Upper lobe of left lung (tissue), 4 donors: Measurements from ENCODE around the gene RBBP5.

Source experiments
- POLR2A ChIP-seq, 4 donors: fragments of 450-650 bp; IDR thresholded peaks; one replicate each; pipeline ENCODE4 v1.5.1; 2016 to 2017; ENCODE audit warnings: antibody characterized with exemption in 4 of 4, mild to moderate bottlenecking in 2 of 4
- TF ChIP-seq, protein P1 (sequence below), 6 experiments: fragments of 450-650 bp in 4 of 6; fragments of 200-600 bp in 2 of 6; sonication (generic) in 2 of 6; IDR thresholded peaks; one replicate each; pipeline ENCODE4 v1.5.1; 2016 to 2019; ENCODE audit warnings: antibody characterized with exemption in 6 of 6

DNA sequence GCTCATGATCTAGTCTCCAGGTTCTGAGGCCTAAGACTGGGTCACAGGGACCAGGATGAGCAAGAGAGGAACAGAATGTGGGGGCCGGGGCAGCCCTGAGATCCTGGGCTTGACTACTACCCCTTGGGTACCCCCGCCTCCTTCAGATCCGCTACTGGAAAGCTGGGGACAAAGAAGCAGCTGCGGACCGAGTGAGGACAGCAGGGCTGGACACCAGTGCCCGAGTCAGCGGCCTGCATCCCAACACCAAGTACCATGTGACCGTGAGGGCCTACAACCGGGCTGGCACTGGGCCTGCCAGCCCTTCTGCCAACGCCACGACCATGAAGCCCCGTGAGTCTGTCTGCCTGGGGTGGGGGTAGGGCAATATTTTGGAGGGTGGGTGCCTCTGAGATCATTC, 50.0 kb downstream of the RBBP5 start:
- TF ChIP-seq, protein P1, sequence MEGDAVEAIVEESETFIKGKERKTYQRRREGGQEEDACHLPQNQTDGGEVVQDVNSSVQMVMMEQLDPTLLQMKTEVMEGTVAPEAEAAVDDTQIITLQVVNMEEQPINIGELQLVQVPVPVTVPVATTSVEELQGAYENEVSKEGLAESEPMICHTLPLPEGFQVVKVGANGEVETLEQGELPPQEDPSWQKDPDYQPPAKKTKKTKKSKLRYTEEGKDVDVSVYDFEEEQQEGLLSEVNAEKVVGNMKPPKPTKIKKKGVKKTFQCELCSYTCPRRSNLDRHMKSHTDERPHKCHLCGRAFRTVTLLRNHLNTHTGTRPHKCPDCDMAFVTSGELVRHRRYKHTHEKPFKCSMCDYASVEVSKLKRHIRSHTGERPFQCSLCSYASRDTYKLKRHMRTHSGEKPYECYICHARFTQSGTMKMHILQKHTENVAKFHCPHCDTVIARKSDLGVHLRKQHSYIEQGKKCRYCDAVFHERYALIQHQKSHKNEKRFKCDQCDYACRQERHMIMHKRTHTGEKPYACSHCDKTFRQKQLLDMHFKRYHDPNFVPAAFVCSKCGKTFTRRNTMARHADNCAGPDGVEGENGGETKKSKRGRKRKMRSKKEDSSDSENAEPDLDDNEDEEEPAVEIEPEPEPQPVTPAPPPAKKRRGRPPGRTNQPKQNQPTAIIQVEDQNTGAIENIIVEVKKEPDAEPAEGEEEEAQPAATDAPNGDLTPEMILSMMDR (IDR thresholded peaks at IDR 0.05): no peak
- TF ChIP-seq POLR2A (IDR thresholded peaks at IDR 0.05): no peak
